Measurements from ENCODE around the gene TBX1. TPM values are rescaled to one million over a fixed set of nuclear protein-coding genes. Genes with fewer than 3 reads are reported as not detected.

Gene TBX1
- total and polyA plus RNA-seq, 2 of the 13 experiments (the other 11 are each of a cell fraction or from before 2014, with no cell fraction given), result not detected

DNA sequence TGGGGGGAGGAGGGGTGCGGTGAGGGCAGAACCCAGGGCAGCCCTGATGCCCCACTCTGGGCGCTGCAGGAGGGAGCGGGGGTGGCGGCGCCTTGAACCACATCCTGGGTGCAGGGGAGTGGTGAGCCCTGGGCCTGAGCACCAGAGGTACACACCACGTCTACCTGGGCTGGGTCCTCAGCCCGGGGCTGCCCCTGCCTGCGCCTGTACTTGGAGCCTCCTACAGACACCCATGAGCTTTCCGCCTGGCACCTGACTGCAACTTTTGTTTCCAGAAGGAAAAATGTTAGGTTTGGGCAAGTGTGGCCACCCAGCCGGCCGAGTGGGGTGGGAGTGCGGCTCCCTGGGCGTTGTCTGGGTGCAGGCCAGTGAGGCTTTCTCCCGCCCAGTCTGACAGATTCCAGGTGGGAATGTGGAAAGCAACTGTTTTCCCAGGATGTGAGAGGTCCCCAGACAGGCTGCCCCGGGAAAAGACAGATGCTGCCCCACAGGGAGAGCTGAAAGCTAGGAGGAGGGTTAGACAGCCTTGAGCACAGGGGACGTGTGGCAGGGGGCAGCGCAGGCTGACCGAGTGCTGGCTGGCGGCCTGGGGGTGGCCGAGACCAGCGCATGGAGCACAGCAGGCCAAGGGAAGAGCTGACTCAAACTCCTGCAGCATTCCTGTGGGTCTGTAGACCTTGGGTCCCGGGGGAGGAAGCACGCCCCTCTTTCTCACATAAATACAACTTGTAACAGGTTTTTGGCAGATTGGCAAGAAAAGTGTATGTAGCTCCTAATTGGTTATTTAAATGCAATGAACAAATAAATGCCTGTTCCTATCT is 50.0 kb downstream of the TBX1 start:
- no peaks in the 10 kb centered on the region for H4K20me1 ChIP-seq (ENCODE audit: insufficient read depth, low read length)
- FAIRE-seq, result no peak
- in situ Hi-C loops (cut with HindIII; ENCODE audit: extremely low pct_ligation_motif_present, low pct_unique_long_range_greater_than_20kb), result no loop called here
- H3K4me1 ChIP-seq (ENCODE audit: insufficient read depth, low read length), result no peaks in the 10 kb centered on the region
- no peak for ATAC-seq
- CTCF ChIA-PET (ENCODE audit: low intra/inter-chr PET ratio, low total read pairs), result no interaction called here
- no TSS peak for BruUV-seq (replicated peaks)
- intact Hi-C loops (cut with micrococcal nuclease; ENCODE audit: unreplicated experiment), result no loop called here
- no peaks in the 10 kb centered on the region for H3K79me2 ChIP-seq (ENCODE audit: insufficient read depth, low read length)
- H3K9ac ChIP-seq (ENCODE audit: insufficient read depth, low read depth, low read length), result no peak overlapping the region
- no peak for DNase-seq (ENCODE audit: low spot score)
- H3K4me3 ChIP-seq (replicated peaks in 1 of 3; ENCODE audit: insufficient read depth in 1 of 3, low read depth in 2 of 3, low read length in 3 of 3), result no peak overlapping the region
- POLR2A ChIA-PET, result no interaction called here
- no peak overlapping the region for H3K27ac ChIP-seq (ENCODE audit: extremely low read length, insufficient read depth, low read length)
- H2AFZ ChIP-seq (ENCODE audit: low read length), result no peak overlapping the region
- no peaks in the 10 kb centered on the region for H3K9me3 ChIP-seq (ENCODE audit: low read length)
- no peak overlapping the region for H3K4me2 ChIP-seq (ENCODE audit: low read depth, low read length)
- H3K36me3 ChIP-seq (replicated peaks in 1 of 2; ENCODE audit: control insufficient read depth in 1 of 2, insufficient read depth in 2 of 2, low read length in 2 of 2), result no peaks in the 10 kb centered on the region
- TF ChIP-seq STAG1 (CRISPR knock-in tag; IDR thresholded peaks at IDR 0.05) (peak; percentile 20; the same call in 1 of the 2 replicates), NFRKB (IDR thresholded peaks at IDR 0.05) (no peak), ZBTB33 (CRISPR knock-in tag; IDR thresholded peaks at IDR 0.05) (0 out of 2 replicates have a peak, but pooled peaks have one; percentile 51), ZZZ3 (CRISPR knock-in tag; IDR thresholded peaks at IDR 0.05; ENCODE audit: borderline replicate concordance) (no peak)
- TF ChIP-seq, protein P1, sequence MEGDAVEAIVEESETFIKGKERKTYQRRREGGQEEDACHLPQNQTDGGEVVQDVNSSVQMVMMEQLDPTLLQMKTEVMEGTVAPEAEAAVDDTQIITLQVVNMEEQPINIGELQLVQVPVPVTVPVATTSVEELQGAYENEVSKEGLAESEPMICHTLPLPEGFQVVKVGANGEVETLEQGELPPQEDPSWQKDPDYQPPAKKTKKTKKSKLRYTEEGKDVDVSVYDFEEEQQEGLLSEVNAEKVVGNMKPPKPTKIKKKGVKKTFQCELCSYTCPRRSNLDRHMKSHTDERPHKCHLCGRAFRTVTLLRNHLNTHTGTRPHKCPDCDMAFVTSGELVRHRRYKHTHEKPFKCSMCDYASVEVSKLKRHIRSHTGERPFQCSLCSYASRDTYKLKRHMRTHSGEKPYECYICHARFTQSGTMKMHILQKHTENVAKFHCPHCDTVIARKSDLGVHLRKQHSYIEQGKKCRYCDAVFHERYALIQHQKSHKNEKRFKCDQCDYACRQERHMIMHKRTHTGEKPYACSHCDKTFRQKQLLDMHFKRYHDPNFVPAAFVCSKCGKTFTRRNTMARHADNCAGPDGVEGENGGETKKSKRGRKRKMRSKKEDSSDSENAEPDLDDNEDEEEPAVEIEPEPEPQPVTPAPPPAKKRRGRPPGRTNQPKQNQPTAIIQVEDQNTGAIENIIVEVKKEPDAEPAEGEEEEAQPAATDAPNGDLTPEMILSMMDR (CRISPR knock-in tag; IDR thresholded peaks at IDR 0.05), result peak; percentile 23; the same call in 1 of the 2 replicates
- 88% methylated on average over 22 of the region's 23 CpGs for WGBS (ENCODE audit: low lambda C conversion rate)
- H3K27me3 ChIP-seq (ENCODE audit: control insufficient read depth in 1 of 2, insufficient read depth in 2 of 2, low read length in 2 of 2), result no peaks in the 10 kb centered on the region
